Subcutaneous adipose tissue (tissue), 4 donors: ENCODE measurements around the gene SLC16A10. TPM values are rescaled to one million over a fixed set of nuclear protein-coding genes. Genes with fewer than 3 reads are reported as not detected.

Experiments
- CTCF ChIP-seq: fragments of 450-650 bp; IDR thresholded peaks from one replicate; pipeline ENCODE4 v1.5.1; 2016; ENCODE audit warnings: low read depth, mild to moderate bottlenecking, control low read depth, antibody characterized with exemption, moderate library complexity
- total RNA-seq, 4 donors: library from RNA; depleted of rRNA; stranded (reverse); fragments of >200 nt; gene quantifications; one replicate each; pipeline ENCODE4 v1.1.0, GENCODE V29; 2016

SLC16A10 gene
- total RNA-seq, 4 donors from 2014 or later: 2.9 to 54.6 (median 5.8) TPM

GRCh38 chr6:111221804-111222203 is 134.5 kb downstream of the SLC16A10 start:
- no peak for TF ChIP-seq CTCF

- no peak for TF ChIP-seq CTCF
These were observed 135.0 kb downstream of the SLC16A10 start for GRCh38 chr6:111222341-111222740.

- no peak for TF ChIP-seq CTCF
These were observed 140.8 kb downstream of the SLC16A10 start for GRCh38 chr6:111228094-111228493.

DNA sequence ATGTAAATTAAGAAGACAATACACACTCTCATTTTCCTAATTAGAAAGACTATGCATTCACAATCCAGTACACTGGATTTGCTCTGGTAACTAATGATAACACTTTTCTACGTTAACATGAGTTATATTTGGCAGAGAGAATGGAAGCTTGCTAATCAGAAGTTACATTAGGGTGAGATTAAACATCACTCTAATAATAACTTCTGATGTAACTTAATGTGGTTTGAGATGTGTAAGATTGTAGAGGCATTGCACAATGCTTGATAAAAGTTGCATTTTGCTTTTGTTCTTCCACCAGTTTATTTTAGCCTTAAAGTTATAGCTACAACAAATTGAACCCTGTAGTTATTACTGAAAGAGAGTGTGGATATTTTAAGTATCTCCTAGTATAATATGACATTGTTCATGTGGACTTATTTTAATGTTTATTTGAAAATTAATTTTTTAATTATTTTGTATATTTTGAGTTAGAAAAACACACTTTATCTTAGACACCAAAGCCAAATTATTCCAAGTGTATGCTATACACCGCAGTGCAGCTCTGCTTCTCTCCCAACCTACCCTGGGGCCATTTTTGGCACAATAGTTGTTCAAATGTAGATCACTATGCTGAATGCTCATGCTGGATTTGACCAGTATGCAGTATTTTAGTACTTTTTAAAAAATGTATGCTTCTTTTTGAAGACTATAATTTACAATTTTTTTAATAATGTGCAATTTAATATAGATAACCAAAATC is 143.2 kb downstream of the SLC16A10 start:
- TF ChIP-seq CTCF: no peak

- TF ChIP-seq CTCF: no peak
These were observed 143.8 kb downstream of the SLC16A10 start for GRCh38 chr6:111231090-111231459.

GRCh38 chr6:111237852-111238251 is 150.5 kb downstream of the SLC16A10 start:
- no peak for TF ChIP-seq CTCF

- TF ChIP-seq CTCF: no peak
These were observed 151.3 kb downstream of the SLC16A10 start for GRCh38 chr6:111238464-111239119.
